ENCODE results near the gene POLR1A. TPM values are rescaled to one million over a fixed set of nuclear protein-coding genes. Genes with fewer than 3 reads are reported as not detected.

POLR1A gene
- total RNA-seq, 1 experiment from 2014 or later = 62.6 TPM

- H3K4me3 ChIP-seq (ENCODE audit: low read depth in 2 of 2, low read length in 2 of 2) = no peak overlapping the region
- in situ Hi-C loops (cut with HindIII; ENCODE audit: low pct_unique_long_range_greater_than_20kb, low sequenced_read_pairs) = no loop called here
Observed at GRCh38 chr2:86014493-86014892, 91.2 kb downstream of the POLR1A start.

GRCh38 chr2:86012007-86012712 lies 93.5 kb downstream of the POLR1A start:
- peaks cover 4% of the 10 kb centered on the region; the same call in 1 of the 2 replicates for H3K4me1 ChIP-seq (ENCODE audit: control insufficient read depth, insufficient read depth, low read length)
- ChIA-PET CTCF (no interaction called here), POLR2A (no interaction called here)
- no peak for TF ChIP-seq REST (IDR thresholded peaks at IDR 0.05; ENCODE audit: insufficient read depth in 1 of 2, low read depth in 2 of 2, low read length in 1 of 2)
- TF ChIP-seq SIN3A (IDR thresholded peaks at IDR 0.05; ENCODE audit: borderline replicate concordance, insufficient read depth, low read depth, low read length) = no peak
- TF ChIP-seq CTCF (IDR thresholded peaks at IDR 0.05) = no peak
- TF ChIP-seq POLR2AphosphoS5 (IDR thresholded peaks at IDR 0.05; ENCODE audit: low read depth, low read length) = no peak
- TF ChIP-seq TCF7L2 (IDR thresholded peaks at IDR 0.05; ENCODE audit: low read depth, low read length) = no peak; the same call in 1 of the 2 replicates
- no peak for DNase-seq (ENCODE audit: low read depth, low spot score)
- H3K36me3 ChIP-seq (ENCODE audit: control insufficient read depth, insufficient read depth, low read length) = no peaks in the 10 kb centered on the region
- ATAC-seq = no peak
- no peak overlapping the region for H3K4me3 ChIP-seq (ENCODE audit: low read depth in 2 of 2, low read length in 2 of 2)
- H3K27ac ChIP-seq (ENCODE audit: low read length) = no peak overlapping the region
- intact Hi-C loops (cut with micrococcal nuclease; ENCODE audit: unreplicated experiment) = no loop called here
- in situ Hi-C loops (cut with HindIII; ENCODE audit: low pct_unique_long_range_greater_than_20kb, low sequenced_read_pairs) = no loop called here
- no peaks in the 10 kb centered on the region for H3K9me3 ChIP-seq (ENCODE audit: control insufficient read depth, insufficient read depth, low read depth, low read length)
- BruUV-seq (replicated peaks) = no TSS peak
- H3K27me3 ChIP-seq (ENCODE audit: control insufficient read depth, insufficient read depth, low read length) = no peaks in the 10 kb centered on the region

More at GRCh38 chr2:86014493-86014892, 91.2 kb downstream of the POLR1A start:
- H3K9me3 ChIP-seq (ENCODE audit: control insufficient read depth, insufficient read depth, low read depth, low read length) = no peaks in the 10 kb centered on the region
- no peak overlapping the region for H3K27ac ChIP-seq (ENCODE audit: low read length)
- CTCF ChIA-PET = no interaction called here
- POLR2A ChIA-PET = no interaction called here
- intact Hi-C loops (cut with micrococcal nuclease; ENCODE audit: unreplicated experiment) = no loop called here
- ATAC-seq (no peak), DNase-seq (ENCODE audit: low read depth, low spot score) (no peak)
- H3K27me3 ChIP-seq (ENCODE audit: control insufficient read depth, insufficient read depth, low read length) = no peaks in the 10 kb centered on the region
- no peaks in the 10 kb centered on the region for H3K36me3 ChIP-seq (ENCODE audit: control insufficient read depth, insufficient read depth, low read length)
- H3K4me1 ChIP-seq (ENCODE audit: control insufficient read depth, insufficient read depth, low read length) = peaks cover 4% of the 10 kb centered on the region; the same call in 1 of the 2 replicates
- no peak for TF ChIP-seq SIN3A (IDR thresholded peaks at IDR 0.05; ENCODE audit: borderline replicate concordance, insufficient read depth, low read depth, low read length)
- no peak for TF ChIP-seq POLR2AphosphoS5 (IDR thresholded peaks at IDR 0.05; ENCODE audit: low read depth, low read length)
- no peak for TF ChIP-seq CTCF (IDR thresholded peaks at IDR 0.05)
- no peak for TF ChIP-seq REST (IDR thresholded peaks at IDR 0.05; ENCODE audit: insufficient read depth in 1 of 2, low read depth in 2 of 2, low read length in 1 of 2)
- TF ChIP-seq TCF7L2 (IDR thresholded peaks at IDR 0.05; ENCODE audit: low read depth, low read length) = no peak
- no TSS peak for BruUV-seq (replicated peaks)

Measured in Panc1 (cell line).